Stromal cell of bone marrow (primary cell): ENCODE measurements around the gene ALLC.
"Not testable (repeated sequence)": the region's sequence is repeated elsewhere in the genome, so short reads cannot be mapped to it uniquely, and the experiment has no call there.

Source experiments
- DNase-seq: peaks from one replicate; pipeline ENCODE4 v3.0.0-alpha.2; 2012; ENCODE audit warnings: low read depth

Gene ALLC

GRCh38 chr2:3626118-3626811 lies 31.7 kb upstream of the ALLC start:
- DNase-seq = no peak

DNA sequence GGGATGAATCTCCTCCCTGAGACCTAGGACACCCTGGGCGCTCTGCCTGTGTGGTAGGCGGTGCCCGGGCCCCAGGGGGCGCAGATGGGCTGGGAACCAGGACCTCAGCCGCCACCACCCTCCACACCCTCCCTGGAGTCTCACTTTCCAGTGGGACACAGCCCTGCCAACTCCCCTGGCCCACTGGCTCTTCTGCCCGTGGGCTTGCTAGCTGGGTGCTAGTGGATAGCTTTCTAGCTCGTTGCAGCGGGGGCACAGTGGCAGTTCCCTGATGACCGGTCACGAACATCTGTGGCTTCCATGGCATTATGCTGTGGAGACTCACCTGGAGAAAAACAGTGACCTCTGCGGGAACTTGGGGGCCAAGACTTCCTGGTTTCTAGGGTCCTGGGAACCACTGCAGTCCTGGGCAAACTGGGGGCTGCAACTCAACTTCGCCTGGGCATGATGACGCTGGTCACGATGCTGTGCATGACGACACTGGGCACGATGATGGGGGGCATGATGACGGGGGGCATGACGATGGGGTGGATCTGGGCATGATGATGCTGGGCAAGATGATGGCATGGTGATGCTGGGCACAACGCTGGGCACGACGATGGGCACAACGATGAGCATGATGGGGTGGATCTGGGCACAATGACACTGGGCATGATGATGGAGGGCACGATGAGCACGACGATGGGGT lies 31.0 kb upstream of the ALLC start:
- no peak for DNase-seq

DNA sequence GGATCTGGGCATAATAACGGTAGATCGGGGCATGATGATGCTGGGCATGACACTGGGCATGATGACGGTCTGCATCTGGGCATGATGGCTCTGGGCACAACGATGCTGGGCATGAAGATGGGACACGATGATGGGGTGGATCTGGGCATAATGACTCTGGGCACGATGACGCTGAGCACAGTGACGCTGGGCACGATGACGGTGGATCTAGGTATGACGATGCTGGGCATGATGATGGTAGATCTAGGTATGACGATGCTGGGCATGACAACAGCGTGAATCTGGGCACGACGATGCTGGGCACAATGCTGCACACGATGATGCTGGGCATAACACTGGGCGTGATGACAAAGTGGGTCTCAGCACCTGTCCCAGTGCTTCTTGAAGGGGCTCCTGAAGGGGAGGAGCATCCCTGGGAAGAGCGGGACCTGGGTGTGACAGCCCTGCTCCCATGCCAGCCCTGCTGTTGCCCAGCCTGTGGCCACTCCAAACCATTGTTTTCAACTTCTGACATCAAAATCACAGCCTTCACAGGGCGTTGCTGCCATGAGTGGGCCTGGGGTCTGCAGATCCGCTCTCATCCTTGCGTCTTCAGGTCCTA lies 30.4 kb upstream of the ALLC start:
- DNase-seq = no peak

- DNase-seq = no peak
These were observed 29.7 kb upstream of the ALLC start for GRCh38 chr2:3628241-3628679.

- DNase-seq = no peak
These were observed 29.2 kb upstream of the ALLC start for GRCh38 chr2:3628800-3629199.

DNA sequence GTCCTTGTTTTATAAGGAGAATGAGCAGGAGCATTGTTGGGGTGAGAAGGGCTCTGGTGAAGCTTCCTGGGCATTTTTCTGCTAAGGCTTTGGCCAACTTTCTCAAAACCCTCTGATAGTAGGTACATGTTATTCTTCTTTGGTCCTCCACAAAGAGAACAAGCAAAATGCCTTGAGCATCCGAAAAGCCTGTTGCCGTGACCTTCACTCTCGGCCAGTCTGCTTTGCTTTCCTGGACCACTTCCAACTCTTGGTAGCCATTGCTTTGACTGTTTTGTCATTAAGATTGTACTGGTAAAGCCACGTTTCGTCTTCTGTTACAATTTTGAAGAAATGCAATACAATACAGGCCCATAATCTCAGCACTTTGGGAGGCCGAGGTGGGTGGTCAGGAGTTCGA lies 27.4 kb upstream of the ALLC start:
- DNase-seq = no peak

- no peak for DNase-seq
These were observed 26.7 kb upstream of the ALLC start for GRCh38 chr2:3631161-3631850.

DNA sequence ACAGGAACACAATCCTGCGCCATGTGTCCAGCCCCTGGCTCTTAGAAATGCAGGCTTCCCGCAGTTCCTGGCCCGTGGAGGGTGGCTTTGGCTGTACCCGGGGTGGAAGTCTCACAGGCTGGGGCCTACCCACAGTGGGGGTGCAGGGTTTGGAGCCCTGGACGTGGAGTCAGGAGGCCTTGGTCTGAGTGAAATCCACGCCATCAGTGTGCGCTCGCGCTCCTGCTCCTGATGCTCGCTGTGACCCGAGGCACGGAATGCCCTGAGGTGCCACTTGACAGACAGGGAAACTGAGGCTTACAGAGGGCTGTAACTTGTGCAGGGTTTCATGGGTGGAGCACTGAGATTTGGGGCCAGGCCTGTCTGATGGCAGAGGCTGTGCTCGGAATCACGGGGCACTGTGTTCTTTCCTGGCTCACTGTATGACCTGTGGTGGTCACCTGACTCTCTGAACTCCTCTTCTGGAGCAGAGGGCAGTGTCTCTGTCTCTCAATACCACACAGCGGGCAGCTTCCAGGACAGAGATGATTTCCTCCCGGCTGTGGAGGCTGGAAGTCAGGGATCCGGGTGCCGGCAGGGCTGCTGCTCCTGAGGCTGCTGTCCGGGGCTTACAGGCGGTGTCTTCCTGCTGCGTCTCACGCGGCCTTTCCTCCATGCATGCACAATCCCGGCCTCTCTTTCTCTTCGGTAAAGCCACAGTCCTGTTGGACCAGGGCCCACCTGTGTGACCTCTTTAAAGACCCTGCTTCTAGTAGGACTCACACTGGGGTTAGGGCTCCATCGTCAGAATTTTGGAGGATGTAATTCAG lies 25.9 kb upstream of the ALLC start:
- no peak for DNase-seq

DNA sequence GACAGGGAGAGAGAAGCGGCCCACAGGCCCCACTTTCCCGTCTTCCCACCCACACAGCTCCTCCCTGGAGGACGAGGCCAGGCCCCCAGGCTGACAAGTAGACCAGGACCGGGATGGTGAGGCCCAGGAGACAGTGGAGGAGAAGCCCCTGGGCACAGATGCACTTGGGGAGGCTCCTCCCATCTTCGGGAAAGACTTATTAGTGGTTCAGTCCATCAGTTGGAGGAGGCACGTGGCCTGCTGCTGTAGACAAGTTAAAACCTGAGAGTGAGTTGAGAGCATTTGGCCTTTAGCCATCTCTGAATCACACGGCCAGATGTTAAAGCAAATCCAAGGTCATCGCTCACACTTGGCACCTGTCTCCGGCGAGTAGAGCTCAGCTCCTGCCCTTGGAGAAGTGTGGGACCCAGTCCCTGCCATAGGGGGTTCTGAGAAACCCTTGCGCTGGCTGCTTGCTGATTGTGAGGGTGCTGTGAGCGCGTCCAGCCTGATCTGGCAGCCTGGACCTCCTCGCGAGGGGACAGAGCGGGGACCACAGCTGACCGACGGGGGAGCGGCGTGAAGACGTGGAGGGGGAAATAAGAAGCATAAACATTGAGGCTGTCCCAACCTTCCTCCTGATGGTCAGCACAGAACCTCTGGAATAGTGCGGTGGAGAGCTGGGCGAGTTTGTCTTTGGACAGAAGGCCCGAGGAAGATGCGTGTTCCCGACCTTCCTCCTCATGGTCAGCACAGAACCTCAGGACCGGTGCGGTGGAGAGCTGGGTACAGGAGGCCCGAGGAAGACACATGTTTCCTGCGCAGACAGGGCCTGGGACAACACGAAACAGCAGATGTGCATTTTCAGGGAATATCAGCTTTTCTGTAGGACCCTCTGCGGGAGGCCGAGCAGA lies 24.7 kb upstream of the ALLC start:
- no peak for DNase-seq

DNA sequence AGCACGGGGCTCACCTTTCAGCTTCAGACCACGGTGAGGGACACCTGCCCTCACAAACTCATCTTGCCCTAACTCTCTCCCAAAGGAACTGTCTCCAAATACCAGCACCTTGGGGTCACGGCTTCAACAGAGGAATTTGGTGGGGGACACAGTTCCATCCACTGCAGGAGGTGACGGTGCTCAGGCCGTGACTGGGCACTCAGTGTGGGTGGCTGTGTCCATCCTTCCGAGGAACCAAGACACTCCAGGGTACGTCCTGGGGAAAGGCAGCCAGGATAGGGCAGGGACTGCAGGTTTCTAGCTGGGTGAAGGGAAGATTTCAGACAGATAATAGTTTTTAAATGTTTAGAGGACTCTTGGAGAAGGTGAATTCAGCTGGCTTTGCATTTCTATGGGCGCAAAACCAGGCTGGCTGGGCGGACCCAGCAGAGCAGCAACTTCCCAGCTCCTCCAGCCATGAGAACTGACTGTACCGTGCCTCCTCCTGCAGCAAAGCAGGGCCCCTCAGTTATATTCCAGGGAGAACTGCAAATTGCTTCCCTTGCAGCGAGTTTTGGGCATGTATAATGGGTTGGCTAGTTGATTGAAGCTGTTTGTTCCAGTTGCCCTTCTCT lies 23.9 kb upstream of the ALLC start:
- no peak for DNase-seq

DNA sequence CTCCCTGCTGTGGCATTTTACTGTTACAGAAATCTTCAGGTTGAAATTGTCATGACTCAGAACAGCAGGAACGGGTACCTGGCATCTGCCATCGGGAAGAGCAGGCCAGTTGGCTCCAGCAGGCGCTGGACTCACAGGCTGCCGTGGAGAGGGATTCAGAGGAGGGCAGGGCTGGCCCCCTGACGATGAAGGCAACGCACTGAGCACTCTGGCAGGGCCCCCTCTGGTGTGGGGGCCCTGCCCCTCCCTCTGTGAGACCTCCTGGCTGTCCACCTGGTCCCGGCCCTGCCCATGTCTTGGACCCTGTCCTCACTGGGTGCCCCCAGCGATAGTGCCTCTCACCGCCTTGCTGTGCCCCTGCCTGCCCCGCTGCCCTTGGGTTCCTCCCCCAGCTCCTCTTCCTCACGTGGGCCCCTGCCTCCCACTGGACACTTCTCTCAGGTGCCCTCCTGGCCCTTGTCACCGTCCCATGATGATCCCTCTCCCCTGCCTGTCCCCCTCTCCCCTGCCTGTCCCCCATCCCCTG lies 23.3 kb upstream of the ALLC start:
- no peak for DNase-seq

DNA sequence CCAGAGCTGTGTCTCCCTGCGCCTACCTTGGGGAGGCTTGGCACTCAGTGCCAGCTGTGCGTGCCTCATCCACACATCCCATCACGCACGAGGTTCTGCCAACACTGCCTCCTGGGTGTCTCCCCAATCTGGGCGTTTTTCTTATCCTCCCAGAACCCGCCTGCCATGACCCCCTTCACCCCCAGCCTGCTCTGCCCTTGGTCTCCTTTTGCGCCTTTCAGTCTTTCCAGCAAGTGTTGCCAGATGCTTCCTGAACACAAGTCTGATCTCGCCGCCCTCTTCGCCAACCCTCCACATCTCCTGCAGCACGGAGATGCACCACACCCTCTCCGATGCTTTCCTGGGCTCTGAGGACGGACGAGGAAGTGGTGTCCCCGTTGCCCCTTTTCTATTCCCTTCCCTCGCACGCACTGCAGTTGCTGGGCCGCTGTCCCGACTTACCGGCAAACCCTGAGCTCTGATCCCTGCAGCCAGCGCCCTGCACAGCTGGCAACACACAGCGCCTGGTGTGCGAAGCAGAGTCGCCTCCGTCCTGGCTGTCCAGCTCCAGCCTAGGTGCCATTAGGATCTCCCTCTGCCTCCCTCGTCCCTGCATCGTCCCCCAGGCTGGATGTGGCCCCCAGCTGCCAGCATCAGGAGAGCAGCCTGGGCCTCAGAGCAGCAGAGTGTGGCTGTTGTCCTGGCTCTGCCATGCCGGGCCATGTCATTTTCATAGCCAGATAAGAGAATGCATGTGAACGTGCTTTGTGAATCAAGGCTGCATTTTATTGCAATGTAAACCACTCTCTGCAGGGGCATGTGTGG lies 22.6 kb upstream of the ALLC start:
- DNase-seq = no peak

- DNase-seq = not testable (repeated sequence)
These were observed 22.0 kb upstream of the ALLC start for GRCh38 chr2:3635975-3636327.

DNA sequence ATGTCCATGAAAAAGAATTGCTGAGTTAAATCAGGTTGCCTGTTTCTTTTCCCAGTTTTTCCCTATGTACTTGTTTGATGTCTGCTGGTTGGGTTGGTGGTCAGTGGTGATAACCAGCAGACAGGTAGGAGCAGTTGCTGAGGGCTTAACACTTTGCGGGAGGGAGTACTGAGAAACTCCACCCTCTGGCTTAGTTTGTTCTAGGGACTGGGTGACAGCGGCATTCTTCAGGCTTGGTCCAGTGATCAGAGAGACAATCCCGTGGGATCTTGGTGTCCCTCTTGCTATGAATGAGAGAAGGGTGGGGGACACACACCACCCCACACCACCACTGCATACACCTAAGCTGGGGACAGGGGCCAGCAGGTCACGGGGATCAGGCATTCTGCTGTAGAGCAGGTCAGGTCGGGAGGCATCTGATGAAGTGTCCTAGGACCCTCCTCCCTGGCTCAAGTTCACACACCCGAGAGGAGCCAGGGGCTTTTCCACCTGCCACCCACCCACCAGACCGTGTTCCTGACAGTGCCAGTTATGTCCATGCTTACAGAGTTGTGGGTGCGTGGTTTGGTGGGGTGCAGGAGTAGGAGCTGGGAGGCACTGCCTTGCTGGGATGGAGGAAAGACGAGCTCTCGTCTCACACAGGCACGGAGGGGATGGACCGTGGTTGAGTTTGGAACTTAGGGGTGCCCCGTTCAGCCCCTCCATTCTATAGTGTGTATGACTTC lies 21.3 kb upstream of the ALLC start:
- no peak for DNase-seq

- DNase-seq = no peak
These were observed 20.7 kb upstream of the ALLC start for GRCh38 chr2:3637311-3637675.

- DNase-seq = no peak
These were observed 20.1 kb upstream of the ALLC start for GRCh38 chr2:3637692-3638455.

DNA sequence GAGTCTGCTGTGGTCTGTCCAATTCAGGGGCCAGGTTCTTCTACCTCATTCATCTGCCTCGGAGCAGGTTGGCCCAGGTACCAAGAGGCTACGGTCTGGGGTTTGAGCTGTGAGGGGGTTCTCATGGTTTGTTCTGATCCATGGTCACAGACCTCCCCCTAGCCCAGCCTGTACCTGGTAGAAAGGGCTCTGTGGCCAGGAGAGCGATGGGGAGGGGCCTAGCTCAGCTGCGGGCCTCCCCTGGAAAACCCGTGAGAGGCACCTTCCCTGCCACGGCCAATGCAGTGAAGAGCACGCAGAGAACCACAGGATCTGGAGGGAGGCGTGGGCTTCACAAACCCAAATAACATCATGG lies 19.6 kb upstream of the ALLC start:
- DNase-seq = no peak

DNA sequence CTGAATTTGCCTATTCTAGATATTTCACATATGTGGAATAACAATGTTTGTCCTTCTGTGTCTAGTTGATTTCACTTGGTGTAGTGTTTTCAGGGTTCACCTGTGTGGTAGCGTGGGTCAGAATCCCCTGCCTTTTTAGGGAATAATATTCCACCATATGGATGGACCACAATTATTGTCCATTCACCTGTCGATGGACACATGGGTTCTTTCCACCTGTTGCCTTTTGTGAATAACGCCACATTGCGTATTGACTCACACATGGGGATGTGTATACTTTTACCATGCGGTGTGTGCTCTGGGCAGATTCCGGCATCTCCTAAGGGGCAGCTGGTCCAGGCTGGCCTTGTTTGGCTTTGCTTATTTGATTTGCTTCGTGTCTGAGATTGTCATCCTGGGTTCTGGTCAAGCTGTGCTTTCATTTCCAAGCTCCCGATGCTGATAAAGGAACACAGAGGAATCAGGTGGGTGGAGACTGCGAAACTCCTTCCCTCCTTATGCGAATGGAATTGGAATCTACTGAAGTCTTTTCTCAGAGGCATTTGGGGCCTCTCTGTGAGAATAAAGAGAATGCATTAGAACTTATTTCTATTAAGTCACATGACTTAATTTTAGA lies 18.9 kb upstream of the ALLC start:
- no peak for DNase-seq
